SW480 (cell line): ENCODE measurements around the gene ELOVL2.
"Not testable (repeated sequence)": the region's sequence is repeated elsewhere in the genome, so short reads cannot be mapped to it uniquely, and the experiment has no call there.

ENCODE experiments used
- DNase-seq: peaks from one replicate; pipeline ENCODE4 v3.0.0-alpha.2; 2016; ENCODE audit warnings: low spot score

ELOVL2 gene, protein sequence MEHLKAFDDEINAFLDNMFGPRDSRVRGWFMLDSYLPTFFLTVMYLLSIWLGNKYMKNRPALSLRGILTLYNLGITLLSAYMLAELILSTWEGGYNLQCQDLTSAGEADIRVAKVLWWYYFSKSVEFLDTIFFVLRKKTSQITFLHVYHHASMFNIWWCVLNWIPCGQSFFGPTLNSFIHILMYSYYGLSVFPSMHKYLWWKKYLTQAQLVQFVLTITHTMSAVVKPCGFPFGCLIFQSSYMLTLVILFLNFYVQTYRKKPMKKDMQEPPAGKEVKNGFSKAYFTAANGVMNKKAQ

DNA sequence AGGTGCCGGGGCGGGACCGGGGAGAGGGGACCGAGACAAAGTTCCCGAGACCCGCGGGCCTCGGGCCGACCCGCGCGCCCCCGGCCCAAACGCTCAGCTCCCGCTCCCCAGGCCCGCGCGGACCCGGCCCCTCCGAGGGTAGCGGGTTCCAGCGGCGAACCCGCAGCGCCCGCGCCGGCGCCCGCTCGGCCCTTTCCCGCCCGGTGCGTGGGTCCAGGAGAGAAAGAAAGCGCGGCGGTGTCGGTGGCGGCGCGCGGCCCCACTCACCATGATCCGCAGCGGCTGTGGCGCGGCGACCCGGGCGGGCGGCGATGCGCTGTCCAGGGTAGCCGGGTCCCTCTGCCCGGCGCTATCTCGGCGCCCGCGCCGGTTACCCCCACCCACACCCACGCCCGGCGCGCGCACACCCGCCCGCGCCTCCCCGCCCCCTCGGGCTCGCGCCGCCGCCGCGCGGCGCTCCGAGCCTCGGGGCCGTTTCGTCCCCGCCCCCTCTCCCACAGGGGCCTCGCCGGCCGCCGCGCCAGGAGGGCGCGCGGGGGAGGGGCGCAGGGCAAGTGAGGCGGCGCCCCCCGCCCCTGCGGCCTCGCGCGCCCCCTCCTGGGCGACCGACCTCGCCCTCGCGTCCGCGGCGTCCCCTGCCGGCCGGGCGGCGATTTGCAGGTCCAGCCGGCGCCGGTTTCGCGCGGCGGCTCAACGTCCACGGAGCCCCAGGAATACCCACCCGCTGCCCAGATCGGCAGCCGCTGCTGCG lies at the start of gene ELOVL2:
Gene ELOVL2, minus strand, starts transcription at position 345 of the 751 bp plus-strand sequence. Its CDS starts 75 bp downstream, at position 270.
- DNase-seq: no peak

DNA sequence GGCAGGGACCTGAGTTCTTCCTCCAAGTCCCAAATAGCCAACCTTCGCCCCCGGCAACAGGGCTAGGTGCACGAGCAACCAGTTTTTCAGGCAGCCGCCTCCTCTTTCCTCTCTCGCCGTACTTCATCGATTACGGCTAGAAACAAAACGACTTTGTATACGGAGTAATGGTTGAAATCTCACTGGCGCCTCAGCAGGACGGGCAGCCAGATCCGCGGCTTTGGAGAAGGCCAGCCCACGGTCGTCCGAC lies 49.2 kb upstream of the ELOVL2 start:
- no peak for DNase-seq

GRCh38 chr6:11092668-11093375 lies 48.7 kb upstream of the ELOVL2 start:
- DNase-seq: peak; percentile 18

GRCh38 chr6:11091141-11091540 lies 47.0 kb upstream of the ELOVL2 start:
- not testable (repeated sequence) for DNase-seq

GRCh38 chr6:11089695-11090094 lies 45.6 kb upstream of the ELOVL2 start:
- DNase-seq: no peak

GRCh38 chr6:11087141-11087812 lies 43.2 kb upstream of the ELOVL2 start:
- not testable (repeated sequence) for DNase-seq

- DNase-seq: no peak
Measured at GRCh38 chr6:11085758-11086435, 41.8 kb upstream of the ELOVL2 start.

DNA sequence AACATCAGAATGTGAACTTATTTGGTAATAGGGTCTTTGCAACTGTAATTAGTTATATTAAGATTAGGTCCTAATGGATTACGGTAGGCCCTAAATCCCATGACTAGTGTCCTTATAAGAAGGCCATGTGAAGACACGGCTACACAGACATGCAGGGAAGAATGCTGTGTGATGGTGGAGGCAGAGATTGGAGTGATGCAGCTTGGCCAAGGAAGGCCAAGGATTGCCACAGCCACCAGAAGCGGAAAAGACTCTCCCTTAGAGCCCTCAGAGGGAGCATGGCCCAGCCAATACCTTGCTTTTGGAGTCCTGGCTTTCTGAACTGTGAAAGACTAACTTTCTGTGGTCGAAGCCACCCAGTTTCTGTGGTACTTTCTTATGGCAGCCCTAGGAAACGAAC lies 39.9 kb upstream of the ELOVL2 start:
- DNase-seq: no peak

DNA sequence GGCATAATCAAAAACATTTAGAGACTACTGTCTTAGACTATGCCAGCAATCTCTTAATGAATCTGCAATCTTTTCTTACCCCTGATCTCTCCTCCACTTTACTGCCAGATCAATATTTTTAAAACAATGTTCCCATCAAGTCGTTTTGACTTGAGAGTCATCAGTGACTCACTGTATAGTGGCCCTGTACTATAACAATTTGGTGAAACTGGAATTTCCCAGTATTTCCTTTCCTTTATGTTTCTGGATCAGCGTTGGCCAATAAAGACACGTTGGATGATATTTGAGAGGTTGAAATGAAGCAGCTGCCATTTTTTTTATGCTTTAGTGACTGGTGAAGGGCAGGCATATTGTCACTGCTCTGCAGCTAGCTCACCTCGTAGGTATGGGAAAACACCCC lies 39.4 kb upstream of the ELOVL2 start:
- no peak for DNase-seq

GRCh38 chr6:11080296-11080695 lies 36.2 kb upstream of the ELOVL2 start:
- DNase-seq: no peak

GRCh38 chr6:11078266-11078665 lies 34.2 kb upstream of the ELOVL2 start:
- no peak for DNase-seq

GRCh38 chr6:11076540-11076939 lies 32.4 kb upstream of the ELOVL2 start:
- no peak for DNase-seq

GRCh38 chr6:11072101-11072500 lies 28.0 kb upstream of the ELOVL2 start:
- no peak for DNase-seq

- no peak for DNase-seq
Measured at GRCh38 chr6:11069760-11070159, 25.7 kb upstream of the ELOVL2 start.

- no peak for DNase-seq
Measured at GRCh38 chr6:11067348-11067747, 23.2 kb upstream of the ELOVL2 start.

DNA sequence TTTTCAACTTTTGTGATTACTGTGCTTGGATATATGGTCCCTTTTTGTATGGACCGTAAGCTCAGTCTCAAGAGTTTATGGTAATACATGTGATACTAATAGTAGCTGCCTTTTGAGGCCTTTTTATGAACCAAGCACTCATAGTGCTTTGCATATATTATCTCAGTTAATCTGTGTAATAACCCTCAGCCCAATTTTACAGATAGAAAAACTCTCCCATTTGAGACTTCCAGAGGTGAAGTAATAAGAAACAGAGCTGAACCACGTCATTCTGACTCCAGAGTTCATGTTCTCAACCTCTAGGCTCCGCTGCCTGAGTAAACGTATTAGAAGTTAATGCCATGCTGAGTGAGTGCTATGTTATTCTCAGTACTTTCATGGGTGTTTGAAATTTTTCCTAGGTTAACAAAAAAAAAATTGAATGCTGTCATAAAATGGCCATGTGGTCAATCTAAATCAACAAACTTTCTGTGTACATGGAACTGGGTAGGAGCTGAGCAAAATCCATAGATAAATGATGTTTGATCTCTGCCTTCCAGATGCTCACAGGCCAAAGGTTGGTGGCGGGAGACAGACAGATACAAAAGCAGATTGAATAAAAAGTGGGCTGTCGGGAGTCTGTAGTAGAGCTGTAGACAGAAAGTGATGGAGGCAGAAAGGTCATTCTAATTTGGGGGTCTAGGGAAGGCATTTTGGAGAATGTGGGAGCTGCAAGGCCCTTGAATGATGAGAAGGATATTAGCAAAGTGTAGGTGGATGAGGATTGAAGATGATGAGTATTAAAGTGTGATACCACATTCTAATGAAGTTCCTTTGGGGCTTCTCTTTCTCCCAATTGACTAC lies 22.6 kb upstream of the ELOVL2 start:
- DNase-seq: no peak

- no peak for DNase-seq
Measured at GRCh38 chr6:11065436-11066202, 21.5 kb upstream of the ELOVL2 start.

- DNase-seq: no peak
Measured at GRCh38 chr6:11064836-11065235, 20.7 kb upstream of the ELOVL2 start.

- DNase-seq: no peak
Measured at GRCh38 chr6:11062715-11063114, 18.6 kb upstream of the ELOVL2 start.

DNA sequence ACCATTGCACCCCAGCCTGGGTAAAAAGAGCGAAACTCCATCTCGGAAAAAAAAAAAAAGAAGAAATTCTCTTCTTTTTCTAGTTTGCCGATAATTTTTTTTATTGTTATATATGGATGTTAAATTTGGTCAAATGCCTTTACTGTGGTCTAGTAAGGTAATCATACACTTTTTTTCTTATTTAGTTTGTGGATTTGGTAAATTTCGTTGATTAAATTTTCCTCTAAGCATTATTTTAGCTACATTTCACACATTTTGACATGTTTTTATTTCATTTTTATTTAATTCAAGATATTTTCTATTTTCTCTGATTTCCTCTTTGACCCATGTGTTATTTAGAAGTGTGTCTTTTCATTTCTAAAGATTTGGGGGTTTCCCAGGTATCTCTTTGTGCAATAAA lies 18.0 kb upstream of the ELOVL2 start:
- no peak for DNase-seq
